ENCODE measurements around the gene LRRC8B.

GRCh38 chr1:89615676-89616598 is 91.3 kb downstream of the LRRC8B start:
- TF ChIP-seq ZBTB43 (CRISPR knock-in tag; IDR thresholded peaks at IDR 0.05) (no peak), FOXK1 (CRISPR knock-in tag; IDR thresholded peaks at IDR 0.05) (no peak), NR3C1 (CRISPR knock-in tag; conservative IDR thresholded peaks at IDR 0.05; ENCODE audit: low read depth) (no peak), ATF3 (CRISPR knock-in tag; conservative IDR thresholded peaks at IDR 0.05) (no peak), PRRX2 (CRISPR knock-in tag; IDR thresholded peaks at IDR 0.05) (no peak), E2F5 (CRISPR knock-in tag; IDR thresholded peaks at IDR 0.05) (no peak), CTCF (IDR thresholded peaks at IDR 0.05) (no peak)

Measured in WTC11 (cell line).